IMR-90 (cell line): ENCODE results near the gene TBC1D1. TPM values are rescaled to one million over a fixed set of nuclear protein-coding genes. Genes with fewer than 3 reads are reported as not detected.

Source experiments
- ATAC-seq: fragments of 200-7000 bp; cut with Tn5 transposase; 2 replicates; pipeline ENCODE4 v1.9.1; 2020; ENCODE audit warnings: low read depth, mild to moderate bottlenecking, moderate library complexity
- BruUV-seq: library from RNA; stranded (reverse); fragments of 400-500 nt; replicated peaks from 2 replicates; lab custom pipeline; 2021; lab: Mats Ljungman, UMichigan
- CTCF ChIA-PET: fragments of 300-600 bp; formaldehyde crosslinking; extraction: SDS; loops from one replicate; lab custom pipeline; 2021; ENCODE audit warnings: antibody characterized with exemption; lab: Yijun Ruan, JAX
- POLR2A ChIA-PET: fragments of 300-600 bp; sonication (Branson Sonifier 250); formaldehyde crosslinking; loops from one replicate; lab custom pipeline; 2022; ENCODE audit warnings: antibody characterized with exemption; ENCODE audit not compliant: unreplicated experiment; lab: Charles Lee
- DNase-seq: peaks from one replicate; pipeline ENCODE4 v3.0.0; 2013
- H2AFZ ChIP-seq: replicated peaks from 2 replicates; pipeline ENCODE3; 2013; ENCODE audit warnings: low read length, mild to moderate bottlenecking; ENCODE audit not compliant: poor library complexity
- H2AK5ac ChIP-seq: 2 replicates; pipeline ENCODE4 v1.6.1; 2013; ENCODE audit warnings: low read depth, low read length, inconsistent platforms
- H2AK9ac ChIP-seq: replicated peaks from 2 replicates; pipeline ENCODE3; 2013; ENCODE audit warnings: mild to moderate bottlenecking, low read depth, low read length, moderate library complexity; ENCODE audit not compliant: poor library complexity
- H2BK120ac ChIP-seq: 2 replicates; pipeline ENCODE4 v1.6.1; 2013; ENCODE audit warnings: low read depth, low read length, inconsistent platforms
- H2BK15ac ChIP-seq: 3 replicates; pipeline ENCODE4 v1.6.1; 2013; ENCODE audit warnings: low read depth, low read length, inconsistent platforms
- H2BK20ac ChIP-seq: 2 replicates; pipeline ENCODE4 v1.6.1; 2013; ENCODE audit warnings: low read depth, mild to moderate bottlenecking, inconsistent platforms, low read length, moderate library complexity
- H2BK5ac ChIP-seq: 2 replicates; pipeline ENCODE4 v1.6.1; 2013; ENCODE audit warnings: mild to moderate bottlenecking, low read depth, low read length, inconsistent platforms; ENCODE audit not compliant: poor library complexity, severe bottlenecking
- H3K14ac ChIP-seq: replicated peaks from 2 replicates; pipeline ENCODE4 v1.6.1; 2013; ENCODE audit warnings: low read depth, low read length, inconsistent platforms
- H3K18ac ChIP-seq: 2 replicates; pipeline ENCODE4 v1.6.1; 2013; ENCODE audit warnings: low read depth, low read length, control low read depth
- H3K23ac ChIP-seq: 2 replicates; pipeline ENCODE4 v1.6.1; 2013; ENCODE audit warnings: low read depth, low read length, inconsistent platforms
- H3K27ac ChIP-seq: 2 replicates; pipeline ENCODE4 v1.5.1; 2013; ENCODE audit warnings: mild to moderate bottlenecking, control low read depth, low read length; ENCODE audit not compliant: insufficient read depth
- H3K27me3 ChIP-seq: 2 replicates; pipeline ENCODE4 v1.6.1; 2013; ENCODE audit warnings: low read length; ENCODE audit not compliant: control insufficient read depth, insufficient read depth
- H3K36me3 ChIP-seq: 2 replicates; pipeline ENCODE4 v1.6.1; 2013; ENCODE audit warnings: low read length, mixed read lengths; ENCODE audit not compliant: control insufficient read depth, insufficient read depth
- H3K4ac ChIP-seq: 2 replicates; pipeline ENCODE4 v1.6.1; 2013; ENCODE audit warnings: low read depth, low read length, inconsistent platforms
- H3K4me1 ChIP-seq: 2 replicates; pipeline ENCODE4 v1.6.1; 2013; ENCODE audit warnings: low read length, mixed read lengths; ENCODE audit not compliant: control insufficient read depth, insufficient read depth
- H3K4me2 ChIP-seq: 2 replicates; pipeline ENCODE4 v1.6.1; 2013; ENCODE audit warnings: low read depth, mild to moderate bottlenecking, control low read depth, low read length, moderate library complexity
- H3K4me3 ChIP-seq: 2 replicates; pipeline ENCODE4 v1.5.1; 2013; ENCODE audit warnings: low read depth, mild to moderate bottlenecking, control low read depth, low read length, moderate library complexity; ENCODE audit not compliant: insufficient read depth
- H3K56ac ChIP-seq: 2 replicates; pipeline ENCODE4 v1.6.1; 2013; ENCODE audit warnings: low read length, inconsistent platforms; ENCODE audit not compliant: insufficient read depth; ENCODE audit errors: extremely low read depth
- H3K79me1 ChIP-seq, 2 experiments: 2 replicates each; pipeline ENCODE4 v1.6.1; 2013; ENCODE audit warnings: low read length in 2 of 2, inconsistent platforms in 1 of 2, low read depth in 1 of 2
- H3K9ac ChIP-seq: 2 replicates; pipeline ENCODE4 v1.6.1; 2013; ENCODE audit warnings: low read depth, low read length, control low read depth
- H3K9me1 ChIP-seq: 2 replicates; pipeline ENCODE4 v1.6.1; 2013; ENCODE audit warnings: low read length, inconsistent platforms; ENCODE audit not compliant: insufficient read depth
- H3K9me3 ChIP-seq: 2 replicates; pipeline ENCODE4 v1.6.1; 2013; ENCODE audit warnings: low read length; ENCODE audit not compliant: control insufficient read depth, insufficient read depth
- H4K20me1 ChIP-seq: 2 replicates; pipeline ENCODE4 v1.6.1; 2013; ENCODE audit warnings: low read length, inconsistent platforms; ENCODE audit not compliant: insufficient read depth
- H4K5ac ChIP-seq: 2 replicates; pipeline ENCODE4 v1.6.1; 2013; ENCODE audit warnings: mild to moderate bottlenecking, low read depth, low read length, control low read depth
- H4K8ac ChIP-seq, 2 experiments: 2 replicates each; pipeline ENCODE4 v1.6.1; 2013; ENCODE audit warnings: low read depth in 2 of 2, low read length in 2 of 2, control low read depth in 1 of 2, inconsistent platforms in 1 of 2
- H4K91ac ChIP-seq: 2 replicates; pipeline ENCODE4 v1.6.1; 2013; ENCODE audit warnings: low read depth, low read length, inconsistent platforms; ENCODE audit not compliant: insufficient read depth
- BHLHE40 ChIP-seq: fragments of 150-350 bp; IDR thresholded peaks from 2 replicates; pipeline ENCODE4 v1.6.1; 2016; ENCODE audit warnings: mild to moderate bottlenecking, low read depth, low read length
- CEBPB ChIP-seq: IDR thresholded peaks from 2 replicates; pipeline ENCODE4 v1.6.1; 2012; ENCODE audit warnings: low read depth, low read length, improper control_type of control experiment
- CHD1 ChIP-seq: IDR thresholded peaks from 2 replicates; pipeline ENCODE4 v1.6.1; 2012; ENCODE audit warnings: low read depth, low read length, improper control_type of control experiment
- FOS ChIP-seq: fragments of 150-350 bp; IDR thresholded peaks from 2 replicates; pipeline ENCODE4 v1.6.1; 2016; ENCODE audit warnings: low read depth, low read length
- MAZ ChIP-seq: IDR thresholded peaks from 2 replicates; pipeline ENCODE4 v1.6.1; 2012; ENCODE audit warnings: low read depth, mild to moderate bottlenecking, low read length, improper control_type of control experiment, moderate library complexity, borderline replicate concordance
- MXI1 ChIP-seq: IDR thresholded peaks from 2 replicates; pipeline ENCODE4 v1.6.1; 2012; ENCODE audit warnings: low read depth, mild to moderate bottlenecking, low read length, moderate library complexity, borderline replicate concordance
- NFE2L2 ChIP-seq: fragments of 150-350 bp; IDR thresholded peaks from 2 replicates; pipeline ENCODE4 v1.6.1; 2016; ENCODE audit warnings: low read depth, mild to moderate bottlenecking, low read length
- POLR2A ChIP-seq: IDR thresholded peaks from 2 replicates; pipeline ENCODE4 v1.6.1; 2012; ENCODE audit warnings: mild to moderate bottlenecking, low read depth, low read length
- RAD21 ChIP-seq: IDR thresholded peaks from 2 replicates; pipeline ENCODE4 v1.6.1; 2012; ENCODE audit warnings: low read length, improper control_type of control experiment
- RCOR1 ChIP-seq: IDR thresholded peaks from 2 replicates; pipeline ENCODE4 v1.6.1; 2012; ENCODE audit warnings: mild to moderate bottlenecking, low read length, improper control_type of control experiment; ENCODE audit not compliant: insufficient replicate concordance
- RFX5 ChIP-seq: IDR thresholded peaks from 2 replicates; pipeline ENCODE4 v1.8.0; 2012; ENCODE audit warnings: low read depth, mild to moderate bottlenecking, low read length, moderate library complexity
- SMC3 ChIP-seq: fragments of 150-350 bp; IDR thresholded peaks from 2 replicates; pipeline ENCODE4 v1.6.1; 2016; ENCODE audit warnings: low read depth, mild to moderate bottlenecking, antibody characterized with exemption, low read length, moderate library complexity
- WGBS, 2 experiments: methylation state at CpG; one replicate each; pipeline versions ENCODE4 v1.1.5 to v1.1.7; 2013; ENCODE audit warnings: missing lambda C conversion rate in 2 of 2; ENCODE audit not compliant: insufficient read length in 1 of 2; ENCODE audit errors: extremely low coverage in 2 of 2; 5-methylcytosine and 5-hydroxymethylcytosine counted together
- dilution Hi-C: fragments of 300-500 bp; cut with HindIII; formaldehyde crosslinking; loops from one replicate; pipeline ENCODE4 v1.14.3; 2018; ENCODE audit warnings: low sequenced_read_pairs; ENCODE audit not compliant: unreplicated experiment
- in situ Hi-C: fragments of 300-500 bp; cut with MboI; formaldehyde crosslinking; loops from 3 replicates; pipeline ENCODE4 v1.14.3; 2019; ENCODE audit warnings: low sequenced_read_pairs, inconsistent platforms, mixed read lengths
- intact Hi-C: fragments of 100-400 bp; cut with micrococcal nuclease; formaldehyde crosslinking; loops from 2 replicates; pipeline ENCODE4 v1.10.0; 2022
- polyA plus RNA-seq, 3 experiments: library from polyadenylated mRNA; depleted of rRNA; stranded (reverse); fragments of >200 nt; gene quantifications; 2 replicates each; pipeline ENCODE4 v1.2.3, GENCODE V29; 2012; ENCODE audit warnings: low replicate concordance in 1 of 3
- total RNA-seq: library from RNA; depleted of rRNA; stranded (reverse); fragments of >200 nt; gene quantifications from 2 replicates; pipeline ENCODE4 v1.2.3, GENCODE V29; 2012
- TF ChIP-seq, protein P1 (sequence below): fragments of 150-350 bp; IDR thresholded peaks from 2 replicates; pipeline ENCODE4 v1.6.1; 2016; ENCODE audit warnings: low read depth, mild to moderate bottlenecking, low read length, moderate library complexity, borderline replicate concordance
- TF ChIP-seq, protein P2 (sequence below): fragments of 150-350 bp; IDR thresholded peaks from 2 replicates; pipeline ENCODE4 v1.6.1; 2017; ENCODE audit warnings: mild to moderate bottlenecking, antibody characterized with exemption, low read length, low read depth
- TF ChIP-seq, protein P3 (sequence below): conservative IDR thresholded peaks from 2 replicates; pipeline ENCODE4 v1.5.1; 2012; ENCODE audit warnings: mild to moderate bottlenecking, low read depth, low read length, improper control_type of control experiment

Gene TBC1D1
- total and polyA plus RNA-seq, 2 of the 4 experiments (the other 2 are of a cell fraction) = 42.4 to 104 TPM

DNA sequence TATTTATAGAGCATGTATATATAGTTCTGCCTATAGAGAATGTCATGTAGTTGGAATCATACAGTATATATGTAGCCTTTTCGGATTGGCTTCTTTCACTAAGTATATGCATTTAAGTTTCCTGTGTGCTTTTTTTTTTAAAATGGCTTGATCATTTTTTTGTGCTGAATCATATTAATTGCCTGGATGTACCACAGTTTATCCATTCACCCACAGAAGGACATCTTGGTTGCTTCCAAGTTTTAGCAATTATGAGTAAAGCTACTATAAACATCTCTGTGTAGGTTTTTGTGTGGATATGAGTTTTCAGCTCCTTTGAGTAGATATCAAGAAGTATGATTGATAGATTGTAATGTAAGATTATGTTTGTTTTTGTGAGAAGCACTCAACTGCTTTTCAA is 93.1 kb downstream of the TBC1D1 start:
- Histone ChIP-seq H3K4me3 (no peak overlapping the region), H3K56ac (no peak overlapping the region), H3K27ac (no peak overlapping the region), H2BK20ac (no peak overlapping the region), H3K9ac (no peak overlapping the region), H3K36me3 (no peaks in the 10 kb centered on the region), H3K18ac (no peak overlapping the region), H4K8ac (no peak overlapping the region), H2AK9ac (no peak overlapping the region), H2BK120ac (no peak overlapping the region), H4K20me1 (peaks cover 12% of the 10 kb centered on the region; the same call in 1 of the 2 replicates), H3K9me3 (no peaks in the 10 kb centered on the region), H3K79me1 (peaks cover 23 to 58% of the 10 kb centered on the region in 2 experiments; a peak in 3 of 4 replicates), H4K91ac (no peak overlapping the region), H3K4ac (no peak overlapping the region), H3K4me2 (no peak overlapping the region), H2BK15ac (no peak overlapping the region), H3K27me3 (no peaks in the 10 kb centered on the region), H3K14ac (no peak overlapping the region), H3K23ac (no peak overlapping the region), H3K9me1 (peaks cover 21% of the 10 kb centered on the region), H4K5ac (no peak overlapping the region), H2BK5ac (no peak overlapping the region), H2AK5ac (no peak overlapping the region), H2AFZ (no peak overlapping the region), H3K4me1 (peaks cover 11% of the 10 kb centered on the region)
- DNase-seq = peak; percentile 31
- WGBS, 2 experiments = no CpG with 5 or more reads among the region's 1 CpG
- intact Hi-C loops (no loop called here), dilution Hi-C loops (no loop called here), in situ Hi-C loops (no loop called here)
- no peak for ATAC-seq
- CTCF ChIA-PET = no interaction called here
- TF ChIP-seq CHD1 (no peak), RAD21 (no peak), MXI1 (no peak), NFE2L2 (no peak), FOS (no peak), BHLHE40 (no peak), POLR2A (no peak), MAZ (no peak), RCOR1 (no peak), RFX5 (no peak), SMC3 (no peak), CEBPB (no peak)
- TF ChIP-seq, protein P1, sequence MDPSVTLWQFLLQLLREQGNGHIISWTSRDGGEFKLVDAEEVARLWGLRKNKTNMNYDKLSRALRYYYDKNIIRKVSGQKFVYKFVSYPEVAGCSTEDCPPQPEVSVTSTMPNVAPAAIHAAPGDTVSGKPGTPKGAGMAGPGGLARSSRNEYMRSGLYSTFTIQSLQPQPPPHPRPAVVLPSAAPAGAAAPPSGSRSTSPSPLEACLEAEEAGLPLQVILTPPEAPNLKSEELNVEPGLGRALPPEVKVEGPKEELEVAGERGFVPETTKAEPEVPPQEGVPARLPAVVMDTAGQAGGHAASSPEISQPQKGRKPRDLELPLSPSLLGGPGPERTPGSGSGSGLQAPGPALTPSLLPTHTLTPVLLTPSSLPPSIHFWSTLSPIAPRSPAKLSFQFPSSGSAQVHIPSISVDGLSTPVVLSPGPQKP = no peak
- TF ChIP-seq, protein P2, sequence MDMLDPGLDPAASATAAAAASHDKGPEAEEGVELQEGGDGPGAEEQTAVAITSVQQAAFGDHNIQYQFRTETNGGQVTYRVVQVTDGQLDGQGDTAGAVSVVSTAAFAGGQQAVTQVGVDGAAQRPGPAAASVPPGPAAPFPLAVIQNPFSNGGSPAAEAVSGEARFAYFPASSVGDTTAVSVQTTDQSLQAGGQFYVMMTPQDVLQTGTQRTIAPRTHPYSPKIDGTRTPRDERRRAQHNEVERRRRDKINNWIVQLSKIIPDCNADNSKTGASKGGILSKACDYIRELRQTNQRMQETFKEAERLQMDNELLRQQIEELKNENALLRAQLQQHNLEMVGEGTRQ = no peak
- TF ChIP-seq, protein P3, sequence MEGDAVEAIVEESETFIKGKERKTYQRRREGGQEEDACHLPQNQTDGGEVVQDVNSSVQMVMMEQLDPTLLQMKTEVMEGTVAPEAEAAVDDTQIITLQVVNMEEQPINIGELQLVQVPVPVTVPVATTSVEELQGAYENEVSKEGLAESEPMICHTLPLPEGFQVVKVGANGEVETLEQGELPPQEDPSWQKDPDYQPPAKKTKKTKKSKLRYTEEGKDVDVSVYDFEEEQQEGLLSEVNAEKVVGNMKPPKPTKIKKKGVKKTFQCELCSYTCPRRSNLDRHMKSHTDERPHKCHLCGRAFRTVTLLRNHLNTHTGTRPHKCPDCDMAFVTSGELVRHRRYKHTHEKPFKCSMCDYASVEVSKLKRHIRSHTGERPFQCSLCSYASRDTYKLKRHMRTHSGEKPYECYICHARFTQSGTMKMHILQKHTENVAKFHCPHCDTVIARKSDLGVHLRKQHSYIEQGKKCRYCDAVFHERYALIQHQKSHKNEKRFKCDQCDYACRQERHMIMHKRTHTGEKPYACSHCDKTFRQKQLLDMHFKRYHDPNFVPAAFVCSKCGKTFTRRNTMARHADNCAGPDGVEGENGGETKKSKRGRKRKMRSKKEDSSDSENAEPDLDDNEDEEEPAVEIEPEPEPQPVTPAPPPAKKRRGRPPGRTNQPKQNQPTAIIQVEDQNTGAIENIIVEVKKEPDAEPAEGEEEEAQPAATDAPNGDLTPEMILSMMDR = no peak
- no TSS peak for BruUV-seq
- POLR2A ChIA-PET = interaction anchor here (0.6 kb wide), 1 partner anchor 8 kb away, joined by 3 read pairs; no protein-coding TSS in a partner anchor
